Ovary (tissue), 3 donors: Measurements from ENCODE around the gene IQSEC1.

Source experiments
- CTCF ChIP-seq, 3 donors: fragments of 450-650 bp in 2 of 3; fragments of 200-600 bp in 1 of 3; IDR thresholded peaks; one replicate each; pipeline versions ENCODE4 v1.5.1 to v1.8.0; 2016 to 2022; ENCODE audit warnings: antibody characterized with exemption in 3 of 3, mild to moderate bottlenecking in 1 of 3
- POLR2A ChIP-seq: fragments of 450-650 bp; IDR thresholded peaks from one replicate; pipeline ENCODE4 v1.6.1; 2017; ENCODE audit warnings: antibody characterized with exemption, mild to moderate bottlenecking, moderate library complexity
- donor health status: DM: no; HTN: no; CAD: no.

GRCh38 chr3:12895391-12896062, 177.7 kb downstream of the IQSEC1 start:
- no peak for TF ChIP-seq CTCF (IDR thresholded peaks at IDR 0.05)
- TF ChIP-seq POLR2A: no peak
